ENCODE measurements around the gene RNF152. TPM values are rescaled to one million over a fixed set of nuclear protein-coding genes. Genes with fewer than 3 reads are reported as not detected.

Gene RNF152
- total RNA-seq, 1 experiment from 2014 or later = 2.4 TPM

DNA sequence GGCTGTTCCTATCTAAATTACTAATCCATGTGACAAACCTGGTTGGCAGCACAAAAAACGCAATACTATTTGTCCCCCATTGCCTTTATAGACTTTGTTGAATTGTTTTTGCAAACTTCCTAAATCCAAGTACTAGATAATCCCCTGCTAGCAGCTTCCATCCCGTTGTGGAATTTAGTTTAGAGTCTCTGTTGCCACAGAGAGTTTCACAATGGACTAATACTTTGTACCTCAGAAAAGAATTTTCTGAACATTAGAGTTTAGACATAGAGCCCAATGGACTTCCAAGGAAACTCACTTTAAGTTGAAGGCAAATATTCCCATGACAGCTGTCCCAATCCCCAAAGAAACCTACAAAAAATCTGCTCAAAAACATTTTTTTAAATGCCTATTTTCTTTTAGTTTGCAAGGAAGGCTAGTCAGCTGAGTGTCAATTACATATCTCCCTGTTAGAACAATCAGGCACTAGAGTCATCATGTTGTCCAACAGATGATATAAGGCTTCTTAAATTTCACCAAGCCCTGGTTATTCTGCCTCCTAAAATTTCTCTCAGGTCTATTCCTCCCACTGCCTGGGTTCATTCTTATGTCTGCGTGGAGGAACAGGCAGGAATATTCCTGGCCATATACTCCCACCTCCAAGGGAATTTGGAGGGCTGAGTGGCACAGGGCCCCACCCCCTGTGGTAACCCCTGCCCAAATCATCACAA lies 27.2 kb downstream of the RNF152 start:
- intact Hi-C loops (cut with micrococcal nuclease; ENCODE audit: unreplicated experiment) = no loop called here
- CTCF ChIA-PET = no interaction called here
- no peaks in the 10 kb centered on the region for H3K9me3 ChIP-seq
- POLR2A ChIA-PET = no interaction called here
- Mint-ChIP-seq H3K4me3 (ENCODE audit: unreplicated experiment) (no peak overlapping the region), H3K27me3 (ENCODE audit: insufficient read depth, unreplicated experiment) (no peaks in the 10 kb centered on the region), H3K9me3 (ENCODE audit: unreplicated experiment) (no peaks in the 10 kb centered on the region), H3K36me3 (ENCODE audit: insufficient read depth, unreplicated experiment) (no peaks in the 10 kb centered on the region), H3K27ac (ENCODE audit: unreplicated experiment) (no peak overlapping the region), H3K4me1 (ENCODE audit: low read depth, unreplicated experiment) (no peaks in the 10 kb centered on the region)
- no peaks in the 10 kb centered on the region for H3K36me3 ChIP-seq (ENCODE audit: control insufficient read depth, insufficient read depth, low read length)
- H3K4me1 ChIP-seq = no peaks in the 10 kb centered on the region
- TF ChIP-seq, protein P1, sequence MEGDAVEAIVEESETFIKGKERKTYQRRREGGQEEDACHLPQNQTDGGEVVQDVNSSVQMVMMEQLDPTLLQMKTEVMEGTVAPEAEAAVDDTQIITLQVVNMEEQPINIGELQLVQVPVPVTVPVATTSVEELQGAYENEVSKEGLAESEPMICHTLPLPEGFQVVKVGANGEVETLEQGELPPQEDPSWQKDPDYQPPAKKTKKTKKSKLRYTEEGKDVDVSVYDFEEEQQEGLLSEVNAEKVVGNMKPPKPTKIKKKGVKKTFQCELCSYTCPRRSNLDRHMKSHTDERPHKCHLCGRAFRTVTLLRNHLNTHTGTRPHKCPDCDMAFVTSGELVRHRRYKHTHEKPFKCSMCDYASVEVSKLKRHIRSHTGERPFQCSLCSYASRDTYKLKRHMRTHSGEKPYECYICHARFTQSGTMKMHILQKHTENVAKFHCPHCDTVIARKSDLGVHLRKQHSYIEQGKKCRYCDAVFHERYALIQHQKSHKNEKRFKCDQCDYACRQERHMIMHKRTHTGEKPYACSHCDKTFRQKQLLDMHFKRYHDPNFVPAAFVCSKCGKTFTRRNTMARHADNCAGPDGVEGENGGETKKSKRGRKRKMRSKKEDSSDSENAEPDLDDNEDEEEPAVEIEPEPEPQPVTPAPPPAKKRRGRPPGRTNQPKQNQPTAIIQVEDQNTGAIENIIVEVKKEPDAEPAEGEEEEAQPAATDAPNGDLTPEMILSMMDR (IDR thresholded peaks at IDR 0.05; ENCODE audit: insufficient read depth in 1 of 2, low read depth in 1 of 2, low read length in 1 of 2, severe bottlenecking in 1 of 2, unreplicated experiment in 1 of 2) = no peak
- DNase-seq = no peak
- no peaks in the 10 kb centered on the region for H3K27me3 ChIP-seq (replicated peaks; ENCODE audit: control insufficient read depth, insufficient read depth, low read length)
- no TSS peak for BruUV-seq (replicated peaks)
- no peak overlapping the region for H3K4me3 ChIP-seq (ENCODE audit: low read depth, low read length)

DNA sequence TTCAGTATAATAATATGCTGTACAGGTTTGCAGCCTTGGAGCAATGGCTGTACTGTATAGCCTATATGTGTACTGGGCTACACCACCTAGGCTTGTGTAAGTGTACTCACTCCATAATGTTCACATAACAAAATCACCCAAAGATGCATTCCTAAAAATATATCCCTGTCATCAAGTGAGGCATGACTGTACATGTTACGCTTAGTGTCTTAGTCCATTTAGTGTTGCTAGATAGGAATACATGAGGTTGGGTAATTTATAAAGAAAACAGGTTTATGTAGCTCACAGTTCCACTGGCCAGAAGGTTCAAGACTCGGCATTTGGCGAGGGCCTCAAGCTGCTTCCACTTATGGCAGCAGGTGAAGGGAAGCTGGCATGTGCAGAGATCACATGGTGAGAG lies 31.4 kb downstream of the RNF152 start:
- Histone ChIP-seq H3K36me3 (ENCODE audit: control insufficient read depth, insufficient read depth, low read length) (no peaks in the 10 kb centered on the region), H3K9me3 (no peaks in the 10 kb centered on the region), H3K4me1 (no peaks in the 10 kb centered on the region), H3K4me3 (ENCODE audit: low read depth, low read length) (no peak overlapping the region), H3K27me3 (replicated peaks; ENCODE audit: control insufficient read depth, insufficient read depth, low read length) (no peaks in the 10 kb centered on the region)
- intact Hi-C loops (cut with micrococcal nuclease; ENCODE audit: unreplicated experiment) = no loop called here
- ChIA-PET CTCF (no interaction called here), POLR2A (no interaction called here)
- no peak for DNase-seq
- TF ChIP-seq, protein P1 (IDR thresholded peaks at IDR 0.05; ENCODE audit: insufficient read depth in 1 of 2, low read depth in 1 of 2, low read length in 1 of 2, severe bottlenecking in 1 of 2, unreplicated experiment in 1 of 2) = no peak
- H3K27ac Mint-ChIP-seq (ENCODE audit: unreplicated experiment) = no peak overlapping the region
- no peaks in the 10 kb centered on the region for H3K4me1 Mint-ChIP-seq (ENCODE audit: low read depth, unreplicated experiment)
- no peaks in the 10 kb centered on the region for H3K9me3 Mint-ChIP-seq (ENCODE audit: unreplicated experiment)
- no peaks in the 10 kb centered on the region for H3K36me3 Mint-ChIP-seq (ENCODE audit: insufficient read depth, unreplicated experiment)
- no TSS peak for BruUV-seq (replicated peaks)
- no peak overlapping the region for H3K4me3 Mint-ChIP-seq (ENCODE audit: unreplicated experiment)
- no peaks in the 10 kb centered on the region for H3K27me3 Mint-ChIP-seq (ENCODE audit: insufficient read depth, unreplicated experiment)

DNA sequence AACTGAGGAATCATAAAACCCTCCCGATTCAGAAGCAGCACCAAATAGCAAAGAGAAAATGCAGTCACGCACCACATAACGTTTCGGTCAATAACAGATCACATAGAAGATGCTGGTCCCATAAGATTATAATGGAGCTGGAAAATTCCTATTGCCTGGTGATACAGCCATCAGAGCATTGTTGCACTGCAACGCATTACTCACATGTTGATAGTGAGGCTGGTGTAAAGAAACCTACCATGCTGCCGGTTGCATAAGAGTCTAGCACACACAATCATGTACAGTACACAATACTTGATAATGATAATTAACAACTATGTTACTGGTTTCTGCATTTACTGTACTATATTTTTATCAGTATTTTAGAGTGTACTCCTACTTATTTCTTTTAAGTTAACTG lies 32.5 kb downstream of the RNF152 start:
- Mint-ChIP-seq H3K9me3 (ENCODE audit: unreplicated experiment) (no peaks in the 10 kb centered on the region), H3K4me3 (ENCODE audit: unreplicated experiment) (no peak overlapping the region), H3K36me3 (ENCODE audit: insufficient read depth, unreplicated experiment) (no peaks in the 10 kb centered on the region), H3K27ac (ENCODE audit: unreplicated experiment) (no peak overlapping the region), H3K27me3 (ENCODE audit: insufficient read depth, unreplicated experiment) (no peaks in the 10 kb centered on the region), H3K4me1 (ENCODE audit: low read depth, unreplicated experiment) (no peaks in the 10 kb centered on the region)
- intact Hi-C loops (cut with micrococcal nuclease; ENCODE audit: unreplicated experiment) = no loop called here
- H3K4me3 ChIP-seq (ENCODE audit: low read depth, low read length) = no peak overlapping the region
- no TSS peak for BruUV-seq (replicated peaks)
- no peaks in the 10 kb centered on the region for H3K4me1 ChIP-seq
- ChIA-PET POLR2A (no interaction called here), CTCF (no interaction called here)
- H3K9me3 ChIP-seq = no peaks in the 10 kb centered on the region
- TF ChIP-seq, protein P1 (IDR thresholded peaks at IDR 0.05; ENCODE audit: insufficient read depth in 1 of 2, low read depth in 1 of 2, low read length in 1 of 2, severe bottlenecking in 1 of 2, unreplicated experiment in 1 of 2) = no peak
- no peak for DNase-seq
- H3K36me3 ChIP-seq (ENCODE audit: control insufficient read depth, insufficient read depth, low read length) = no peaks in the 10 kb centered on the region
- no peaks in the 10 kb centered on the region for H3K27me3 ChIP-seq (replicated peaks; ENCODE audit: control insufficient read depth, insufficient read depth, low read length)
